Skeletal muscle satellite cell (primary cell): Measurements from ENCODE around the gene SAP130. TPM values are rescaled to one million over a fixed set of nuclear protein-coding genes. Genes with fewer than 3 reads are reported as not detected.

Experiments used
- small RNA-seq: library from RNA; depleted of rRNA; stranded (forward); fragments of <200 nt; gene quantifications from one replicate; pipeline ENCODE3, GENCODE V24; 2012

The SAP130 gene

Small RNAs within 50 kb of the gene (small RNA-seq; reads per million reads assigned to genes)
- gene AC012306.1 (not detected), gene AC108059.3 (not detected), gene RF00019 (not detected)
